Right renal cortex interstitium (tissue), 3 donors: ENCODE results near the gene KRT6C. TPM values are rescaled to one million over a fixed set of nuclear protein-coding genes. Genes with fewer than 3 reads are reported as not detected.

ENCODE experiments used
- DNase-seq, 3 donors: peaks; one replicate each; pipeline ENCODE4 v3.0.0-alpha.2; 2013; ENCODE audit warnings: low read depth in 3 of 3, low spot score in 2 of 3
- polyA plus RNA-seq, 3 donors: library from polyadenylated mRNA; unstranded; fragments of 120-200 nt; gene quantifications; one replicate each; pipeline ENCODE4 v1.2.1, GENCODE V29; 2013; ENCODE audit not compliant: insufficient read length in 3 of 3

Gene KRT6C
- not detected for polyA plus RNA-seq

DNA sequence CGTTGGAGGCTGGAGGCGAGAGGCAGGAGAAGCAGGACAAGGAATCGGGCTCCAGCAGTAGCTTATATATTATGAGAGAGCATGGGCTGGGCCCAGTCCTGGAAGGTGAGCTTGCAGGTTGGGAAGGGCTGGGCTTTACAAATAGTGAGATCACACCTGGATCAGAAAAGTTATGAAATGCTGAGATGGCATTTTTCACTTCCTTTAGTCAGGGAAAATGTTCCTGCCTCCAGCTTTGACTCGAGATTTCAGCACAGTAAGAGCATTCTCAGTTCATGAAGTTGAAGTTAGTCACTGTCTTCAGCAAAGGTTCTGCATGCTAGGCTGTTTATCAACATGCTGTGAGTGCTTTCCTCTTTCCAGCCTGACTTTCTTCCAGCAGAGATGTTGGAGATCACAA lies at the start of gene KRT6C:
KRT6C (minus strand) TSS at position 38 of the 400 bp plus-strand sequence. CDS start 68 bp downstream, outside the sequence.
- no peak for DNase-seq

DNA sequence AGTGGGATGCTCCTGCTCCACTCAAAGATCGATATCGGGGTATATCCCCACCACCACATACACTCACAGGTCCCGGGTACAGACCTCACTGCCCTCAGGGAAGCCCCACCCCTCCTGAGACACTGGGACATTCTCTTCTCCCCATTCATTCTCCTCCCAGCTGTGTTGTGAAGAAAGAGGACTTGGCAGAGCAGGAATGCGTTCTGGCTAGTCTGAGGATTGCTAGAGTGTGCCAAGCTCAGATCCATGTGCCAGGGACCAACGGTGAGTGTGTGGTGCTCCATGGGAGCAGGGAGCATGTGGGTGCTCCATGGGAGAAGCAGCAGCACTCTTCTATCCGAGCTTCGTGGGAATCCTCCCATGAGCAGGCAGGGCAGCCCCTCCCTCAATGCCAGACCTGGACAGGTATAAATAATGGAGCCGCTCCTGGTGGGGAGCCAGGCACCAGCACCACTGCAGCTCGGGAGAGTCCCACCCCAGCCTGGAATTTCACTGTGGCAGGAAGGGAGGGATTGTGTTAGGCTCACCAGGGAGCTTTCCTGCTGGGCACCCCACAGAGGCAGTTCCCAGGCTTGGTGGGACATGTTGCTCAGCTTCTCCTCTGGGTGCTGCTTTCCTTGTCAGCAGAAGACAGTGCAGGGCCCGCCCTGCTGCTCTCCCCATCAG lies 48.9 kb upstream of the KRT6C start:
- no peak for DNase-seq

DNA sequence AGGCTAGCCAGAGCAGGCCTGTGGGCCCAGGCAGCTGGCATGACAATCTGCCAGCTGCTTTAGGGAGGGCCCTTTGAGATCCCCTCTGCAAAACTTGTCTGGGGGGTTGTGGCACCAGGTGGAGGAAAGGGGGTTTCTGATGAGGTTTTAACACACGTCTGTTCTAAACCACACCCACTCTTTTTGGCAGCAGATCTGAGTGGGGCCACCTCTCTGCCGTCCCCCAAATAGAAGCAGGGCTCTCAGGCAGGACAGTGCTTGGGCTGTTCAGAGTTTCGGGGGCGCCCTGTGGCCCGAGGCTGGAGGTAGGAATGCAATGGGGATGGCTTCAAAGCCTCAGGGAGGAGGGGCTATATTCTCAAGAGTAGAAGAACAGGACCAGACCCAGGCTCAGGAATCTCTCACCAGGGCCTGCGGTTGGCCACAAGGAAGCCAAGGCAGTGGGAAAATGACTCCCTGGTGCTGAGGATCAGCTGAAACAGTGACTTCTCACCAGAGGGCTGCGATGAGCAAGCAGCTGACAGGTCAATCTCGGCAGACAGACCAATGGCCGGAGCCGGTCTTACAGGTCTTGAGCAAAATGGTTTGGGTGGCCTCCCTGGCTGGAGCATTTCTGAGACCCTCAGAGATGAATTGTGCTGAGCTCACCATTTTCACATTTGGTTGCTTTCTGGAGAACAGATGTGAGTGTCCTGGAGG lies 48.1 kb upstream of the KRT6C start:
- DNase-seq = no peak

DNA sequence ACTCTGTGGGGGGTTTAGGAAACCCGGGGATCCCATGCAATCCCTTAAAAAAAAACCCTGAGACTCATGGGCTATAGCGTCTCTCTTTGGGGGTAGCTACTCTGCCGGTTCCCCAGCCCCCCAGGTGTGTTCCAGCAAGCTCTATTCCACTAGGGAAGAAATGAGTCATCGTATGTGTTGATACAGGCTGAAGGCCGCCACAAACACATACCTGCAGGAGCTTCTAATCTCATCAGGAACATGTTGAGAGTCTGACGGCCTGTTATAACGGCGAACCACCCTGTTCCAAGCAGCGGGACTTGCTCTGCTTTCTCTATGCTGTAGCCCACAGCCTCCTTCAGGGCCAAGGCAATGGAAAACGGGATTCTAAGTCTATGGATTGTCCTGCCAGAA lies 47.6 kb upstream of the KRT6C start:
- DNase-seq = no peak

DNA sequence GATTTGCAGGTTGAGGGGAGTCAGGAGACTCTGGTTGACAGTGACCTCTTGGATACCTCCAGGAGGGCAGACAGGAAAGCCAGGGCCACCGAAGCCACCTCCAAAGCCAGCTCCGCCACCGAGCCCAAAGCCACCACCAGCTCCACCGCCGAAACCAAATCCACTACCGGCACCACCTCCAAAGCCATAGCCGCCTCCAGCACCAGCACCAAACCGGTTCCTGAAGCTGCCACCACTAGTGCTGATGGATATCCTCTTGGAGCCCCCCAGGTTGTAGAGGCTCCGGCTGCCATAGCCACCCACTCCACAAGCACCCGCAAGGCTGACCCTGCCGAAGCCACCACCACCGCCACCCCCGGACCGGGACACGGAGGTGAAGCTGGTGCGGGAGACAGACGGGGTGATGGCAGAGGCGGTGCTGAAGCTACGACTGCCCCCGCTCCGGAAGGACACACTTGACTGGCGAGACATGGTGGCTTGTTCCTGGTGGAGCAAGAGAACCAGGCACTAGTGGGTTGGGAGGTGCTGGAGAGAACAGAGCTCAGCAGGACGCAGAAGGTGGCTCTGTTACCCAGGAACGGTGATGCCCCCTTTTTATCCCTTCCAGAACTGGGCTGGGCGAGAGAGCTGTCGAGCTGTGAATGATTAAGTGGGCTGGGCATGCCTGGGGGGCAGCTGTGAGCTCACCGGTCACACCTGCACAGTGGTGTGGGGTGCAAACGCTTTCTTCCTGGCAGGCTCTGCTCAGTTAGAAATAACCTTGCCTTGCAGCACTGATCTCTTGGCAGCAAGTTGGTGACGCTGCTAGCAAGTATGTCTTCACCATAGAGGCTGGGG lies 46.4 kb upstream of the KRT6C start, which contains the start of gene KRT5:
KRT5 (minus strand) TSS at position 569 of the 837 bp plus-strand sequence; CDS start at position 471, 98 bp downstream.
- no peak for DNase-seq

DNA sequence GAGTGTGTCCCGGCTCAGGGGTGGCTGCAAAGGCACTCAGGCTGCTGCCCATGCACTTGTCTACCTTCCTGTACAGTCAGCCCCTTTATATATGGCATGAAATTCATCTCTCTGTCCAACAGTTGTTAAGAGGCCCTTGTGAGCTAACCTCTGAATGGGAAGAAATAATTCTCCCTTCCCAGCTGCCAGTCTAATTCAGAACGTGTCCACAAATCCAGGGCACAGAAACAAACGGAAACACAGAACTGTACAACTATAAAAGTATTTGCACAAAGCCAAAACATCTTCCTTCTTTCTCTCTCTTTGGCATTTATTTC lies 45.7 kb upstream of the KRT6C start:
- no peak for DNase-seq

DNA sequence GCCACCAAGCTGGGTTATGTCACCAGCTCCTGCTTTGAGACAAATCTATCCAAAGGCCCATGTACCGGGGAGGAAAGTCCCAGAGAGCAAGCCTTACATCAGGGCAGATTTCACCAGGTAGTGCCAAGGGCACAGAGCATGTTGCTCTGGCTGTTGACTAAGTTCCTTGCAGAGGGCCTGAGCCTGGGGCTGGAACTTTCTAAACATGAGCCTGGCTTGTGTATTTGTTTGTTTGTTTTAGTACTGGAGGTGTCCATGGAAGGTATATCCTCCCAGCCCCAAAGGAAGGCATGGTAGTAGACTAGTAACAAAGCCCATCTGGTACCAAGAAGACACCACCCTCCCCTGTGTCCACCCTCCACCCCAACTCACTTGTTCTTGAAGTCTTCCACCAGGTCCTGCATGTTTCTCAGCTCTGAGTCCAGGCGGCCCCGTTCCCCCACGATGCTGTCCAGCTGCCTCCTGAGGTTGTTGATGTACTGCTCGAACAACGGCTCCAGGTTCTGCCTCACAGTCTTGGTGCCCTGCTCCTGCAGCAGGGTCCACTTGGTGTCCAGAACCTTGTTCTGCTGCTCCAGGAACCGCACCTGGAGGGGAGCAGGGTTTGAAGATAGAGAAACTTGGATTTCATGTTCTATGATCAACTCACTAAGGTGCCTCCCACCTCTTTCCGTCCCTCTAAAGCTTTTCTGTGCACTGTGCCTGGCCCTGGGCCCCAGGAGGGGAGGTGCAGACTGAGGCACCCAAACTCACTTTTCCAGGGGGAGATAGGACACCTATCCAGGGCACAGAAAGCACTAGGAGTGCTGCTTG lies 45.2 kb upstream of the KRT6C start:
- DNase-seq = no peak

DNA sequence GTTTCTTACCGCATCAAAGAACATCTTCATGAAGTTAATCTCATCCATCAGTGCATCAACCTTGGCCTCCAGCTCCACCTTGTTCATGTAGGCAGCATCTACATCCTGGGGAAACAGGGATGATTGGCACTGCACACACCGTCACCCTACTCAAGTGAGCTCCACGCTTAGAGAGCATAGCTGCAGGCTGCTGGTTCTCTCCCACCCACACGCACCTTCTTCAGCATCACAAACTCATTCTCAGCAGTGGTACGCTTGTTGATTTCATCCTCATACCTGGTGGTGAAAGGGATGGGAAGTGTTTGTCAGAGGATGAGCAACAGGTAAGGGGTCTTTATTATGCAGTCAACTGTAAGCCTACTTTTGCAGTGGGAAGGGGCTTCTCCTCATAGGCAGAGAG lies 44.3 kb upstream of the KRT6C start:
- no peak for DNase-seq

DNA sequence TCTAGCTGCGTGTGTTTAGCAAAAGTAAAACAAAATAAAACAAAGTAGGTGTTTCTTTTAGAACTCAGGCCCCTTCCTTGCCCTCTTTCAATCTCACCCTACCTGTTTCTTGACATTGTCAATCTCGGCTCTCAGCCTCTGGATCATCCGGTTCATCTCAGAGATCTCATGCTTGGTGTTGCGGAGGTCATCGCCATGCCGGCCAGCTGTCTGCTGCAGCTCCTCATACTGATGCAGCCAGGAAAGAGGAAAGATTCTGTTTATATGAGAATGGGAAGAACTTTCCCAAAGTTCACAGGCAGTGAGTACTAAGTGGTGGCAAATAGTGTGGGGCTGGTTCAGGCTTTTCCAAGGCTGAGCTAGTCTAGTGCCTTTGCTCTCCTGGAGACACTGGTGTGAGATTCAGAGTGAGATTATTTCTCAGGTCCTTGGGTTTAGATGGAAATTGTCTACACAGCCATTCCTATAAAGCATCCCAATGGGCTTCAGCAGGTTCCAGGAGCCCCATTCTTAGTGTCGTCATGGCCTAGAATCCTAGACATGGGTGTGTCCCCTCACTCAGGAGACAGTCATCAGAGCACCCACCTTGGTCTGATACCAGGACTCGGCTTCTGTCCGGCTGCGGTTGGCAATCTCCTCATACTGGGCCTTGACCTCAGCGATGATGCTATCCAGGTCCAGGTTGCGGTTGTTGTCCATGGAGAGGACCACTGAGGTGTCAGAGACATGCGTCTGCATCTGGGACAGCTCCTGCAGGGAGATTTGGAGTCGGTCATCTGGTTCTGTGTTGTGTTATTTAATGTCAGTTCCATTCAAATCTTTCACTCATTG lies 43.6 kb upstream of the KRT6C start:
- DNase-seq = no peak

DNA sequence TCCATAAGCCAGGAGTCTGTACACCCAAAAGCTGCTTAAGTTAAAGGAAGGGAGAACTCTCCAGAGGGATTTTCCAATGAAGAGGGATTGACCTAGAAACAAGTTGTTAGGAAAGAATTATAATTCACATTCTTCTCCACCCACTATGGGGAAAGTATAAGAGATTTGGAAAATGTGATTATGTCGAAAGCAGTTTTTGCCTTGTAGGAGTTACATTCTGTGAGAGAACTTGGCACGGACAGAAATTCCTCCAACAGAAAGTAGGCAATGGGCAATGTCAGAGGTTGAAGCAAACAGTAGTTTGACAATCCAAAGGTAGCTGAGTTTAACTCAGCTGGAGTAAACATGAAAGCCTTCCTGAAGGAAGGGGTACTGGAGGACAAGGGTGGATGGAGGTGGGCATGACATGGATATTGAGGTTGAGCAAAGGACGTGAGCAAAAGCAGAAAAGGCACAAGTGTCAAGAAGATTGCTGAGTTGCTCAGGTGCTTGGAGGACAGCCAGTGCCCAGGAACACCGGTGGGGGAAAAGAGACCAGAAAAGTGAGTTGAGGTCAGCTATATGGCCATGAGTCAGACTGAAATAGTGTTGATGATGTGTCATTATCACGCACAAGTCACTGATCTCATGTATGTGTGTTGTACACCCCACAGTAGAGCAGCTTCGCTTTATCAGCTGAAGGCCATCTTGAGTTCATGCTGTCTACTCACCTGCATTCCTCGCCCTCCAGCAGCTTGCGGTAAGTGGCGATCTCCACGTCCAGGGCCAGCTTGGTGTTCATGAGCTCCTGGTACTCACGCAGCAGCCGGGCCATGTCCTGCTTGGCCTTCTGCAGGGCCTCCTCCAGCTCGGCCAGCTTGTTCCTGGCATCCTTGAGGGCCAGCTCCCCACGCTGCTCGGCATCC lies 42.6 kb upstream of the KRT6C start:
- no peak for DNase-seq

DNA sequence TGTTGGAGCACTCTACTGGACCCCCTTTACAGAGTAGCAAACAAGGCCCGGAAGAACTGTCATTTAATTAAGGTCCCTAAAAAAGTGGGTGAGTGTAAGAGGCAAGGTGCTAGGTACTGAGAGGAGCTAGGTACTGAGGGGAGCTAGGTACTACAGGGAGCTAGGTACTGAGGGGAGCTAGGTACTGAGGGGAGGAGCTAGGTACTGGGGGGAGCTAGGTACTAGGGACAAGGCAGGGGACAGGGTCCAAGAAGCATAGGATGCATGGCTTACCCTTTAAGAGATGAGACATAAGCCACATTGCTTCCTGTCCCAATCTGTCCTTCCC lies 41.7 kb upstream of the KRT6C start:
- DNase-seq = no peak

DNA sequence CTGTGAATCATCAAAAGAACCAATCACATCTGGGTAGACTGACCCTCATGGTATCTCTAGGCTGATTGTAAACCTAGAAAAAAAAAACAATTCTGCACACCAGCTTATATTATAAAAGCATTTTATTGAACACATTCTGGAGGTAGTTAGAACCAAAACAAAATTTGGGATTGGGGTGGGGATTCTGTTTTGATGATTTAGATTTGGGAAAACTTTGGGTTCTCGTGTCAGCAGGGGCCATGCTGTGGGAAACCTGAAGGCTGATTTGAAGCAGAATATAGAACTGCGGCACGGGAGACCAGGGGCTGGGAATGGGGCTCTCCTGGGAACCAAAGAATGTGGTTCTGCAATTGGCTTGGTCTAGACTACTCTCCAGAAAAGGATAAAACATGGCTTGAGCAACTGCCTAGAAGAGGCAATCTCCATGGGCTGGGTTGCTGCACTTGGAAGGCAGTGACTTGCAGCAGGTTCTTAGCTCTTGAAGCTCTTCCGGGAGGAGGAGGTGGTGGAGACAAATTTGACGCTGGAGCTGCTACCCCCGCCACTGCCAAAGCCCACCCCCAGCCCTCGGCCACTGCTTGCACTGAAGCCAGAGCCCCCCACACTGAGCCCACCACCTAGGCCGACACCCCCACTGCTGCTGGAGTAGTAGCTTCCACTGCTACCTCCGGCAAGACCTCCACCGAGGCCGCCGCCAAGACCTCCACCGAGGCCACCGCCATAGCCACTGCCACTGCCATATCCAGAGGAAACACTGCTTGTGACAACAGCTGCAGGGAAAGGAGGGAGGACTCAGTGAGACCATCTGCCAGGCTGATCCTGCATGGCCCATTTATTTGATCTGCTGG lies 41.1 kb upstream of the KRT6C start:
- no peak for DNase-seq

DNA sequence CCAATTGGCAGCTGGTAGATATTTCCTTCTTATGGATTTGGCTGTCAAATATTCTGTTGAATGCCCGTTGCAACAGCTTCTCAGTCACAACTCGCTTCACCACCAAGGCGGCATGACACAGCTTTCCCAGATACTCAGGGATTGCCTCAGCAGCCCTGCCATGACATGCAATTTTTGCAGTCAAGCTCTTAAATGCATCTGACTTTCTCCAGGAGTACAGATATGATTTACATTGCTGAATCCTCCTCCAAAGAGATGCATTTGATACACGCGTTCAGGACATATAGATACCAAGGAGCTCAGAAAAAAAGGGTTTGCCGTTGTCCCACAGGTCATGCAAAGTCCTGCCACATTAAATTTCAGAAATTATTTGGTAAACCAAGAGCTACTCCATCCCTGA lies 40.1 kb upstream of the KRT6C start:
- DNase-seq = no peak

DNA sequence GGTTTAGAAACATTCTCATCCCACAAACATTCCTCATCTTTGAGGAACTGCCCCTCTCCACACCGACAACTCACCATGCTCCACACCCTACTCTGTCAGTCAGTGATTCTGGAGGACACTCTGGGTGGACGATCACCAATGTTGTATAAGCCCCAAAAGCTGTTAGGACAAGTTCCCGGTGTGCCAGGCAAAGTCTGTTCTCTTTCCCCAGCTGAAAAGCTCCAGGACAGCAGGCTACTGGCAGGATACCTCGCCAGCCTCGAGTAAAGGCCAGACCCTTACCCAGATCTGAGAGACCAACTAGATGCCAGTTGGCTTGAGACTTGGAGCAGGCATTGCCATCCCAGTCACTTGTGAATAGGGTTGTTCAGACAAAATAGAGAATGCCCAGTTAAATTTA lies 34.6 kb upstream of the KRT6C start:
- no peak for DNase-seq

DNA sequence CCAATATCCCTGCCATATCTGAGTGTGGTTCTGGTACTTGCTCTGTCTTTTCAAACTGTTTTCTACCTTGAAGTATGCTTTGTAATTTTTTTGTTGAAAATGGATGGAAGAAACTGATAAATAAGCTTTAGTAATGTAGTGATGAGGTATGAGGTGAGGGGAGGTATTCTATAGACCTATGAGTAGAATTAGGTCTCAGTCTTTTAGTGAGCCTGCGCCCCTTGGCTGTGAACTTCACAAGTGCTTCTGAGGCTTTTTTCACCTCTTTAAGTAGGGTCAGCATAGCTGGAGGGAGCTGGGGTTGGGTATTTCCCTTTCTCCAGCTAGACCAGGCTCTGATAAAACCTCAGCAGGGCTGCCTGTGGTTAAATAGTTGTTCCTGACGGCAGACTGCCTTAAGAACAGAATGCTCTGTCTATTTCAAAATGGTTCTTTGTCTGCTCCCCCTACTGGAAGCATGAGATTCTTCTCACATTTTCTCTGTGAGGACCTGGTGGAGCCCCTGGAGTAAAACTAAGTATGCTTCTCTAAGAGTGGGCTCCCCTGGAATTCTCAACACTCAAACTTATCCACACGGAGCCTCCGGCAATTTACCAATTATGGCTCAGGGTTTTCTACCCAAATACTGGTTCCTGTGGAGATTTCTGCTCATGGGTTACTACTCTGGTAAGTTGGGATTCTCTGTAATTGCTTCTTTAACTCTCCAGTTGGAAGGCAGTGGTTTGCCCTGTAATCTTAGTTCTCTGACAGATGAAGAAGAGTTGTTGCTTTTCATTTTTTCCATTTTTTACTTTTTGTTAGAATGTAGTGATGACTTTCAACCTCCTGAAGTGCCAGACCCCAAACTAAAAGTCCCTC lies 33.5 kb upstream of the KRT6C start:
- peak in 1 of 3 donors; percentile 8 for DNase-seq

DNA sequence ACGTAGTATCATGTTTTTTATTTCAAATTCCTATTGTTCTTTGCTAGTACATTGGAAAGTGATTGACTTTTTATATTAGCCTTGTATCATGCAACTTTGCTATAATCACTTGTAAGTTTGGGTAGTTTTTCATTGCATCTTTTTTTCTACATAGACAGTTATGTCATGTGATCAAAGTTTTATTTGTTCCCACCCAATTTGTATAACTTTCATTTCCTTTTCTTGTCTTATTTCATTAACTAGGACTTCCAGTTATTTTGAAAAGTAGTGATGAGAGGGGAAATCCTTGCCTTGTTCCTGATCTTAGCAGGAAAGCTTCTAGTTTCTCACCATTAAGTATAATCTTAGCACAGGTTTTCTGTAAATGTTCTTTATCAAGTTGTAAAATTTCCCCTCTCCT lies 29.3 kb upstream of the KRT6C start:
- no peak for DNase-seq

DNA sequence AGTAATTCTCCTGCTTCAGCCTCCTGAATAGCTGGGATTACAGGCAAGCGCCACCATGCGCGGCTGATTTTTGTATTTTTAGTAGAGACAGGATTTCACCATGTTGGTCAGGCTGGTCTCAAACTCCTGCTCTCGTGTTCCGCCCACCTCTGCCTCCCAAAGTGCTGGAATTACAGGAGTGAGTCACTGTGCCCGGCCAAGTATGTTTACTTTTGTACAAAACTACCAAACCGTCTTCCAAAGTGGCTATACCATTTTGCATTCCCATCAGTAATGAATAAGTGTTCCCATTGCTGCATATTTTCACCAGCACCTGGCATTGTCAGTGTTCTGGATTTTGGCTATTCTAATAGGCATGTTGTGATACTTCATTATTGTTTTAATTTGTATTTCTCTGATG lies 27.9 kb upstream of the KRT6C start:
- DNase-seq = no peak
